CD4-positive, CD25-positive, alpha-beta regulatory T cell (primary cell): Measurements from ENCODE around the gene CST9. TPM values are rescaled to one million over a fixed set of nuclear protein-coding genes. Genes with fewer than 3 reads are reported as not detected.
"Not testable (repeated sequence)": the region's sequence is repeated elsewhere in the genome, so short reads cannot be mapped to it uniquely, and the experiment has no call there.

ENCODE experiments used
- ATAC-seq, 2 donors: fragments of 150-1000 bp; cut with Tn5 transposase; one replicate each; pipeline ENCODE4 v1.10.0; 2021; ENCODE audit warnings: low read depth in 2 of 2, moderate number of reproducible peaks in 2 of 2, moderate library complexity in 1 of 2
- DNase-seq, 3 donors: peaks; one replicate each; pipeline versions ENCODE4 v3.0.0 to v3.0.0-alpha.2; 2012 to 2022; ENCODE audit warnings: mixed read lengths in 1 of 3
- H3K27ac ChIP-seq: one replicate; pipeline ENCODE4 v1.7.0; 2013; ENCODE audit warnings: mild to moderate bottlenecking, low read length; ENCODE audit not compliant: insufficient read depth, poor library complexity, severe bottlenecking
- H3K27me3 ChIP-seq: one replicate; pipeline ENCODE4 v1.7.0; 2013; ENCODE audit warnings: low read length; ENCODE audit not compliant: control insufficient read depth, insufficient read depth
- H3K36me3 ChIP-seq: one replicate; pipeline ENCODE4 v1.7.0; 2013; ENCODE audit warnings: mild to moderate bottlenecking, low read length, moderate library complexity; ENCODE audit not compliant: control insufficient read depth, insufficient read depth
- H3K4me1 ChIP-seq: 2 replicates; pipeline ENCODE4 v1.7.0; 2013; ENCODE audit warnings: mild to moderate bottlenecking, low read length; ENCODE audit not compliant: insufficient read depth, control insufficient read depth, poor library complexity, severe bottlenecking
- H3K4me3 ChIP-seq: one replicate; pipeline ENCODE4 v1.7.0; 2013; ENCODE audit warnings: low read depth, mild to moderate bottlenecking, low read length, moderate library complexity
- H3K9me3 ChIP-seq, 2 experiments: 1 replicate in 1 of 2; 2 replicates in 1 of 2; pipeline ENCODE4 v1.7.0; 2013; ENCODE audit warnings: low read length in 2 of 2, mild to moderate bottlenecking in 1 of 2, moderate library complexity in 1 of 2; ENCODE audit not compliant: control insufficient read depth in 2 of 2
- H3K27ac Mint-ChIP-seq, 3 donors: one replicate each; pipeline ENCODE4 v1.8.0; 2020 to 2022; ENCODE audit warnings: mild to moderate bottlenecking in 3 of 3, mixed read lengths in 3 of 3, moderate library complexity in 2 of 3
- H3K27me3 Mint-ChIP-seq: one replicate; pipeline ENCODE4 v1.8.0; 2022; ENCODE audit warnings: mild to moderate bottlenecking, mixed read lengths
- H3K36me3 Mint-ChIP-seq: one replicate; pipeline ENCODE4 v1.8.0; 2020; ENCODE audit warnings: mixed read lengths
- H3K4me1 Mint-ChIP-seq, 4 donors: one replicate each; pipeline ENCODE4 v1.8.0; 2020 to 2022; ENCODE audit warnings: mixed read lengths in 4 of 4, mild to moderate bottlenecking in 1 of 4
- H3K4me3 Mint-ChIP-seq, 4 donors: one replicate each; pipeline ENCODE4 v1.8.0; 2020 to 2022; ENCODE audit warnings: mild to moderate bottlenecking in 4 of 4, mixed read lengths in 4 of 4, moderate library complexity in 3 of 4
- H3K9me3 Mint-ChIP-seq, 7 donors: one replicate each; pipeline ENCODE4 v1.8.0; 2020 to 2022; ENCODE audit warnings: mixed read lengths in 7 of 7, mild to moderate bottlenecking in 3 of 7, moderate library complexity in 2 of 7
- polyA plus RNA-seq, 4 donors: library from polyadenylated mRNA; unstranded; fragments of 300-500 nt; fragmentation: Illumina TruSeq; gene quantifications; one replicate each; pipeline ENCODE4 v1.2.3, GENCODE V29; 2021
- total RNA-seq: library from RNA; stranded (reverse); gene quantifications from one replicate; pipeline ENCODE4 v1.2.3, GENCODE V29; 2022

Gene CST9
- total and polyA plus RNA-seq, 5 donors from 2014 or later, result not detected

DNA sequence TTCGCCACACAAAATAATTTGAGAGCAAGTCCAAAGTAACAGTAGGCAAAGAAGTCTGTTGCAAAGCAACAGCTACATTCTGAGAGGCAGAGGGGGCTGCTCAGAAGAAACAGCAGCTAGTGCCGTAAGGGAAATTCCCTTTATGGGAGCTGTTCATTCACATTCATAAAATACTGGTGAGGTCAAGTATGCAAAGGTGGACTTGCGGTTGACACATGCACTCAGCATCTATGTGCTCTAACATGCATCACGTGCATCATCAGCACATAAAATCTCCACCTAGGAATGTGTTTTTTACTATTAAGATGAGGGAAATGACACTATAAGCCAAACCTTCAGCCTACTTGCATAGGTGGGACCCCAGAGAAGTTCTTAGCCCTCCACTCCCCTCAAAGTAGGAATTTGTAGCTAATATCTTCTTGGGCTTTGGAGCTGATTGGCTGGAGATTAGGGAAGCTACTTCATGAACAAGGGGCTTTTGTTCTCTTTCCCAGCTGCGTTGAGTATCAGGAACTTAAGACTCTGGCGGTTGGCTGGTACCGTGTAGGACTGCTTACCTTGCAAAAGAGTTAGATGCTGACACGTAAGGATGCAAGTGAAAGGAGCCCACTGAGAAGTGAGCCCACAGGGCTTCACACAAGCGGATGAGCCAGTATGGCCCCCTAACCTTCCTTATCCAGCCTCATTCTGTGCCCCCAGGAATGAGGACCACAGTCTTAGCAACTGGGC, 19.7 kb upstream of the CST9 start:
- H3K36me3 ChIP-seq, result no peaks in the 10 kb centered on the region
- H3K27ac ChIP-seq, result no peak overlapping the region
- peaks cover 10% of the 10 kb centered on the region for H3K27me3 Mint-ChIP-seq
- ATAC-seq (no peak), DNase-seq (no peak)
- H3K27ac Mint-ChIP-seq, result no peak overlapping the region
- no peaks in the 10 kb centered on the region for H3K4me1 ChIP-seq
- H3K27me3 ChIP-seq, result peaks cover 5% of the 10 kb centered on the region
- peaks cover 0 to 4% (median 0%) of the 10 kb centered on the region in 4 donors for H3K4me1 Mint-ChIP-seq
- no peak overlapping the region for H3K4me3 Mint-ChIP-seq
- no peak overlapping the region for H3K4me3 ChIP-seq
- H3K9me3 Mint-ChIP-seq, result peaks cover 0 to 4% (median 0%) of the 10 kb centered on the region in 7 donors
- no peaks in the 10 kb centered on the region for H3K9me3 ChIP-seq
- no peaks in the 10 kb centered on the region for H3K36me3 Mint-ChIP-seq

- Histone ChIP-seq H3K4me1 (no peaks in the 10 kb centered on the region), H3K27ac (no peak overlapping the region), H3K36me3 (no peaks in the 10 kb centered on the region), H3K27me3 (peaks cover 5% of the 10 kb centered on the region), H3K4me3 (no peak overlapping the region), H3K9me3 (no peaks in the 10 kb centered on the region)
- peaks cover 13% of the 10 kb centered on the region for H3K27me3 Mint-ChIP-seq
- peaks cover 0 to 6% (median 0%) of the 10 kb centered on the region in 7 donors for H3K9me3 Mint-ChIP-seq
- no peak for DNase-seq
- H3K4me3 Mint-ChIP-seq, result no peak overlapping the region
- H3K27ac Mint-ChIP-seq, result peak overlapping the region in 1 of 3 donors; percentile 92
- peaks cover 0 to 4% (median 0%) of the 10 kb centered on the region in 4 donors for H3K4me1 Mint-ChIP-seq
- no peaks in the 10 kb centered on the region for H3K36me3 Mint-ChIP-seq
- ATAC-seq, result no peak
Measured at GRCh38 chr20:23624324-23624691, 18.6 kb upstream of the CST9 start.

- H3K27ac ChIP-seq, result no peak overlapping the region
- H3K9me3 ChIP-seq, result no peaks in the 10 kb centered on the region
- peak overlapping the region in 1 of 3 donors; percentile 11 for H3K27ac Mint-ChIP-seq
- ATAC-seq, result no peak
- no peaks in the 10 kb centered on the region for H3K36me3 ChIP-seq
- H3K27me3 Mint-ChIP-seq, result peaks cover 13% of the 10 kb centered on the region
- no peaks in the 10 kb centered on the region for H3K36me3 Mint-ChIP-seq
- H3K4me3 Mint-ChIP-seq, result no peak overlapping the region
- peaks cover 0 to 8% (median 0%) of the 10 kb centered on the region in 7 donors for H3K9me3 Mint-ChIP-seq
- no peak for DNase-seq
- H3K27me3 ChIP-seq, result peaks cover 5% of the 10 kb centered on the region
- H3K4me3 ChIP-seq, result no peak overlapping the region
- H3K4me1 ChIP-seq, result no peaks in the 10 kb centered on the region
- H3K4me1 Mint-ChIP-seq, result peaks cover 0 to 4% (median 0%) of the 10 kb centered on the region in 4 donors
Measured at GRCh38 chr20:23623666-23624323, 18.1 kb upstream of the CST9 start.

GRCh38 chr20:23622839-23623343, 17.2 kb upstream of the CST9 start:
- no peak for DNase-seq
- no peaks in the 10 kb centered on the region for H3K36me3 ChIP-seq
- peaks cover 5% of the 10 kb centered on the region for H3K27me3 ChIP-seq
- Mint-ChIP-seq H3K36me3 (no peaks in the 10 kb centered on the region), H3K9me3 (peaks cover 0 to 8% (median 0%) of the 10 kb centered on the region in 7 donors), H3K27me3 (peaks cover 13% of the 10 kb centered on the region), H3K27ac (no peak overlapping the region), H3K4me1 (peaks cover 0 to 4% (median 0%) of the 10 kb centered on the region in 4 donors), H3K4me3 (no peak overlapping the region)
- H3K9me3 ChIP-seq, result no peaks in the 10 kb centered on the region
- H3K4me1 ChIP-seq, result no peaks in the 10 kb centered on the region
- H3K4me3 ChIP-seq, result no peak overlapping the region
- no peak overlapping the region for H3K27ac ChIP-seq
- ATAC-seq, result no peak

- not testable (repeated sequence) for H3K4me3 ChIP-seq, H3K36me3 Mint-ChIP-seq, H3K9me3 ChIP-seq, H3K4me3 Mint-ChIP-seq, H3K27me3 ChIP-seq, H3K27ac Mint-ChIP-seq, H3K27ac ChIP-seq, DNase-seq, H3K36me3 ChIP-seq, H3K9me3 Mint-ChIP-seq, H3K4me1 ChIP-seq, H3K4me1 Mint-ChIP-seq, ATAC-seq
- peaks cover 13% of the 10 kb centered on the region for H3K27me3 Mint-ChIP-seq
Measured at GRCh38 chr20:23622401-23622800, 16.7 kb upstream of the CST9 start.

- DNase-seq, H3K4me1 ChIP-seq, H3K27ac Mint-ChIP-seq, H3K4me3 Mint-ChIP-seq, H3K27ac ChIP-seq, H3K9me3 ChIP-seq, H3K27me3 ChIP-seq, H3K36me3 ChIP-seq, H3K4me3 ChIP-seq, H3K36me3 Mint-ChIP-seq, H3K9me3 Mint-ChIP-seq, ATAC-seq, H3K4me1 Mint-ChIP-seq: not testable (repeated sequence)
- peaks cover 12% of the 10 kb centered on the region for H3K27me3 Mint-ChIP-seq
Measured at GRCh38 chr20:23620670-23621386, 15.1 kb upstream of the CST9 start.

DNA sequence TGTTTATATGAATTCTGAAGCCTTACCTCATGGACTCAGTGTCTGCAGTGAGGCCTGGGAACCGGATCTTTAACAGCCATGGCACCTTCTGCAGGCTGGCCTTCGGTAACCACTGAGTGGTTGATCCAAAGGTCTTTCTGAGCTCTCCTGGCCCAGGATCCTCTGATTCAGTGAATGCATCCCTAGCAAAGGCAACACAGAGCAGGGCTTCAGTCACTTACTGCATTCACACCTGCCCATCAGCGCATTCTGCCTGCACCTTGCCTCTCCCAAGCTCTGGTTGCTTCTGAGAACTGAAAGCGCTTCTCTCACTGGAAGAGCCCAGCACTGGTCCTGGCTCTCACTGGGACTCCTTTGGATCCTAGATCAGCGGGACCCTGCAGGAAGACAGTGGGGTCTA, 8.4 kb upstream of the CST9 start:
- H3K36me3 ChIP-seq, result no peaks in the 10 kb centered on the region
- H3K4me1 ChIP-seq, result no peaks in the 10 kb centered on the region
- H3K27ac ChIP-seq, result no peak overlapping the region
- no peaks in the 10 kb centered on the region for H3K4me1 Mint-ChIP-seq
- ATAC-seq, result no peak
- DNase-seq, result no peak
- H3K27me3 ChIP-seq, result no peaks in the 10 kb centered on the region
- H3K27ac Mint-ChIP-seq, result no peak overlapping the region
- no peak overlapping the region for H3K4me3 ChIP-seq
- H3K27me3 Mint-ChIP-seq, result no peaks in the 10 kb centered on the region
- H3K4me3 Mint-ChIP-seq, result no peak overlapping the region
- H3K9me3 ChIP-seq, result no peaks in the 10 kb centered on the region
- peaks cover 0 to 4% (median 0%) of the 10 kb centered on the region in 7 donors for H3K9me3 Mint-ChIP-seq
- H3K36me3 Mint-ChIP-seq, result no peaks in the 10 kb centered on the region
